GM13976 (cell line): Measurements from ENCODE around the gene LMOD1.

Experiments used
- DNase-seq: peaks from one replicate; pipeline ENCODE4 v3.0.0; 2012; ENCODE audit warnings: low spot score
- CTCF ChIP-seq: IDR thresholded peaks from 2 replicates; pipeline ENCODE4 v1.5.1; 2012; ENCODE audit warnings: borderline replicate concordance, mild to moderate bottlenecking; ENCODE audit not compliant: insufficient read depth; ENCODE audit errors: extremely low read depth, missing control alignments, control extremely low read depth
- in situ Hi-C: fragments of 300-500 bp; cut with MboI; formaldehyde crosslinking; loops from one replicate; pipeline ENCODE4 v1.12.0; 2022; ENCODE audit warnings: low sequenced_read_pairs, mixed read lengths, inconsistent platforms; ENCODE audit not compliant: unreplicated experiment

The LMOD1 gene

DNA sequence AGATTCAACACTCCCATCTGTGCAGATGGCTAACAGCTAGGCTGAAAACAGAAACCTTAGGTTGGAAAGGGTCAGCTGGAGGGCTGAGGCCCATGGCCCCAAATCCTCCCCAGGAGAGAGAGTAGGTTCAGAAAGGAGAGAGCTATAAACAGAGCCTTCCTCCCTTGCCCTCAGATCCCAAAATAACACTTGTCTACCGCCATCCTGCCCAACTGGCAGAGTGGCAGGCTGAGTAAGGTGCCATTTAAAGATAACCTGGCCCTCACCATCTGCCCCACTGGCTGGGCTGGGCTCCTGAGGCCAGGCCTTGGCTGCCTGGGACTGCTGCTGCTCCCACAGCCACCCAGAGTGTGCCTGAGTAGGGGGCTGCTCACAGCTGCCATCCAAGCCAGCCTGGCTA is 61.9 kb downstream of the LMOD1 start:
- no peak for DNase-seq
- no peak for TF ChIP-seq CTCF
- in situ Hi-C loops = loop anchor here (25.0 kb wide), 1 partner anchor 228 kb away; the partner anchor contains the start of gene GPR37L1

DNA sequence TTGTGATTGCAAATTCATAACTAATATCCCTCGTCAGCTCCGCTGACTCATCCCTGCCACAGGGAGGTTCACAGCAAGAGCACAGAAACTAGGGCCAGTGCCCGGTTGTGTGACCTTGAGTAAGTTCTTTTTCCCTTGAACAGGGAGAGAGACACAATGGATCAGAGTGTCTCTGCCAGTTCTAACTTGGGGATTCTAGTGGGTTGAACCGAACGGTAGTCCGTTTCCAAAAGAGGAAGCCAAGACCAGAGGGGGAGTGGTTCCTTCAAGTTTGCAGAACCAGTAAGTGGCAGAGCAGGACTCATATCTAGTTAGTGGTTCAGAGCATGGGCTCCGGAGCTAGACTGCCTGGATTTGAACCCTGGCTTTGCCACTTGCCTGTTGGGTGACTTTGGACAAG is 62.6 kb downstream of the LMOD1 start:
- no peak for DNase-seq
- in situ Hi-C loops = loop anchor here (25.0 kb wide), 1 partner anchor 229 kb away; the partner anchor contains the start of gene GPR37L1
- TF ChIP-seq CTCF = no peak

DNA sequence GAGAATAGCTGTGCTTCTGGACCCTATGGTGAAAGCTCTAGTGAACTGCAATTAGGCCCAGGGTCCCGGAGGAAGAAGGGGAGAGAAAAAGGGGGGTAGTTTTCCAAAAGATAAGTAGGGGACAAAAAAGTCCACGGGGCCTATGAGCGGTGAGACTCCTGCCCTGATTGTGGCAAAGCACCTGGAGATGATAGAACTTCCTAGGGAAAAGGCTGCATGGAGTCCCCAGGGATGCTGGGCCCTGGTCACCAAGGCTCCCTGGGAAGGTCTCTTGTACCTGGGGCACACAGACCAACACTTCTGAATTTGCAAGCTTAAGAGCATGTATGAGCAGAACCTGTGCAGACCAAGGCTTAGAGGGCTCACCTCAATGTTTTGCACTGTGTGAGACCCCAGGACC is 63.1 kb downstream of the LMOD1 start:
- in situ Hi-C loops = loop anchor here (25.0 kb wide), 1 partner anchor 229 kb away; the partner anchor contains the start of gene GPR37L1
- TF ChIP-seq CTCF = no peak
- DNase-seq = no peak

DNA sequence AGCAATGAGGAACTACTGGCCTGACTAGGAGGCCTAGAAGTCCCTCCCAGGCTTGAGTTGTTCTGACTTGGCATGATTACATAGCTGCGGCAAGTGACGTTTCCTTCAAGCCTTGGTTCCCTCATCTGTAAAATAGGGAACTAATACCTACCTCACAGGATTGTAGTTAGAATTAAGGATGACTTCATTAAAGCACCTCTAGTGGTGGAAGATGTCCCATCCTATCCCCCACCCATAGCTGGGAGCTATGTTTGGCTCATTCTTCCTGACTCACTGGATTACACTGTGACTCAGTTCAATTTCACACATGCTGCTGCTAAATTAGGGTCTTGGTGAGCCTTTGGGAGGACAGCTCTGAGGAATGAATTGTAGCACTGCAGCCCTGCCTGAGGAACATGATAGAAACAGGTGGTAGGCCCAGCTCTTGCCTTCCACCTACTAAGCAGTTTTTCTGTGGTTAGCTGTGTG is 63.6 kb downstream of the LMOD1 start:
- in situ Hi-C loops = loop anchor here (25.0 kb wide), 1 partner anchor 230 kb away; the partner anchor contains the start of gene GPR37L1
- peak; percentile 34 for DNase-seq
- no peak for TF ChIP-seq CTCF

GRCh38 chr1:201881617-201882016 is 64.7 kb downstream of the LMOD1 start:
- no peak for DNase-seq
- in situ Hi-C loops = loop anchor here (25.0 kb wide), 1 partner anchor 231 kb away; the partner anchor contains the start of gene GPR37L1
- TF ChIP-seq CTCF = no peak

- no peak for DNase-seq
- TF ChIP-seq CTCF = no peak
- in situ Hi-C loops = loop anchor here (25.0 kb wide), 1 partner anchor 231 kb away; the partner anchor contains the start of gene GPR37L1
Measured at GRCh38 chr1:201880928-201881571, 65.3 kb downstream of the LMOD1 start.
